Measurements from ENCODE around the gene PYHIN1.

The PYHIN1 gene

GRCh38 chr1:158931055-158931737 lies at the start of gene PYHIN1:
PYHIN1 (plus strand) TSS chr1:158931552; CDS start chr1:158936911, 5,359 bp downstream.
- DNase-seq (ENCODE audit: low read depth in 1 of 2, low spot score in 1 of 2) = no peak

GRCh38 chr1:158893654-158894053 lies 37.7 kb upstream of the PYHIN1 start:
- DNase-seq (ENCODE audit: low read depth in 1 of 2, low spot score in 1 of 2) = no peak

DNA sequence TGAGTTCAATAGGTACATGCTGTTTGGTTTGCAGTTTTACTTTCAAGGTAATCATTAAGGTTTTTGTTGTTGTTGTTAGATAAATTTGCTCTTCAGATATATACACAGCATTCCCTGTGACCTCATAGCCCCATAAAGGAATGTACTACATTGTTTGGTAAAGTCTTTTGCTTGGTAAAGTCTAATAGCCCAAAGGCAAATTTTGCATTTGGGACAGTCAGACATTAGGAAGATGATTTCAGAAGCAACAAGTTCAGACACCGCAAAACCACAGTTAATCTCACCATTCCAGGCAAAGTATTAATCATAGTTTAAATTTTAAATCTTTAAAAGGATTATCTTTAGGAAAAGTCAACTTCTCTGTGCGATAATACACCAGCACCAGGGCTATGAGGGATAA lies 32.6 kb upstream of the PYHIN1 start:
- DNase-seq (ENCODE audit: low read depth in 1 of 2, low spot score in 1 of 2) = no peak

- no peak for DNase-seq (ENCODE audit: low read depth in 1 of 2, low spot score in 1 of 2)
Observed at GRCh38 chr1:158901623-158902022, 29.7 kb upstream of the PYHIN1 start.

GRCh38 chr1:158916085-158916484 lies 15.3 kb upstream of the PYHIN1 start:
- DNase-seq (ENCODE audit: low read depth in 1 of 2, low spot score in 1 of 2) = no peak

GRCh38 chr1:158924677-158925076 lies 6.7 kb upstream of the PYHIN1 start:
- no peak for DNase-seq (ENCODE audit: low read depth in 1 of 2, low spot score in 1 of 2)

GRCh38 chr1:158930504-158930903 lies 848 bp upstream of the PYHIN1 start:
- peak in 1 of 2 donors; percentile 14 for DNase-seq (ENCODE audit: low read depth in 1 of 2, low spot score in 1 of 2)

- no peak for DNase-seq (ENCODE audit: low read depth in 1 of 2, low spot score in 1 of 2)
Observed at GRCh38 chr1:158932171-158932570, 819 bp downstream of the PYHIN1 start.

DNA sequence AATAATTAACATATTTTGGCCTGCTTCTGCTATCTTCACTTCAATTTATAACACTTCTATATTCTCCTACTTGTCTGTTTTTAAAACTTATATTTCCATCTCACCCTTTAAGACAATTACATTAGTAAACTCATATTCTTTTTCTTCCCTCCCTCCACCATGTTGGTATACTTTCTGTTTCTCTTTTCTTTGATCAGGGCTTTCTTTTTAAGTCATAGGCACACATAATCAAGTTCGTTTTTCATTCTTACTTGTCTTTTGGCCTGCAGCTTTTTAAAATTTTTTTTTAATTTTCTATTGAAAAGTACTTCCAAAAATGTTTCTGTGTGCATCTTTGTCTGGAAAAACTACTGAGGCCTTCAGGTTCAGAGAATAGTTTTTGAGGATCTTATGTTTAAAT lies 2.3 kb downstream of the PYHIN1 start:
- DNase-seq (ENCODE audit: low read depth in 1 of 2, low spot score in 1 of 2) = no peak

- no peak for DNase-seq (ENCODE audit: low read depth in 1 of 2, low spot score in 1 of 2)
Observed at GRCh38 chr1:158939180-158939579, 7.8 kb downstream of the PYHIN1 start.

DNA sequence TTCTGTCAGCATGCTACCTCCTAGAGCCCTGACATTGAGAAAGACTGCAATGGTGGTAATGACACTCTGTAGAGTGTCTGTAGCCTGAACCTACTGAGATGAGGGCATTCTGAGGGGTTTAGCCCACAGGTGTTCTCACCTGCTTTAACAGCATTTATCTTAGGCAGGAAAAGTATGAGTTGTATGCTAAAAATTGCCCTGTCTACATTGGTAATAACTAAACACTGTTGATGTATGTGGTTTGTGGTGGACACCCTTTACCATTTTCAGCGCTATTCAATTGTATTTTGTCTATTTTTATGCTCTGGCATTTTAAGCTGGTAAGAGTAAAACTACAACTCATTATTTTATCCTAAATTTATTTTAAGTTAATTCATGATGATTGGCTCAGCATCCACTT lies 10.0 kb downstream of the PYHIN1 start:
- DNase-seq (ENCODE audit: low read depth in 1 of 2, low spot score in 1 of 2) = no peak

DNA sequence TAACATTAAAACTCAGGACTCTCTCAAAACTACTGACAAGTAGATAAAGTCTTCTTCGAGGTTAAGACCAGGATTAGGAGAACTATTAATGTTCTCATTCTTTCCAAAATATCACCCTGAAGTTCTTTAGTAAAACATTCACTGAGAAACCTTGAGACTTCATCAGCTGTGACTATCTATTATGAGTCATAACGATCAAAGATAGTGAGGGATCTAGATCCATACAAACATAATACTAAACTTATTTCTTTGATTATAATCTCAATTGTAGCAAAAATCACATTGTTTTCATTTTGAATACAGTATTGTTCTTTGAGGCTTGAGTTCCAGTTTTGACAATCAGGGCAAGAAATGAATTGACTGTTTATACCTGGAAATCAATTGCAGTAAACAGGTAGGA lies 11.1 kb downstream of the PYHIN1 start:
- DNase-seq (ENCODE audit: low read depth in 1 of 2, low spot score in 1 of 2) = no peak

DNA sequence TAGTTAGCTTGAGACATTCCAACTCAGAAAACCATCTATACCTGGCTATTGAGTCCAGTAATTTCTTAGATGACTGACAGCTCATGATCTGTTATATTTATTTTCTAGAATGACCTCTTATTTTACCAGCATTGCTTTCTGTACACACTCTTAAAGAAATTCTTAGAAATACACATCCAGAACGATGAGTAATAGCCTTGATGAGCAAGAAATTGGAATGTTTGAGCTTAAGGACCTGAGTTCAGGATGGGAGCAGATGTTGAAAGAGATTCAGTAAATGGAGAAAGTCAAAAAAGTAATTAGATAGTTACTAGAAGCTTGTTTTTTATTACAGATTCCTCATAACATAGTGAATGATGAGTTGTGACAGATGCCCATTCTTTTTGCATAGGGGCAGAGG lies 11.7 kb downstream of the PYHIN1 start:
- DNase-seq (ENCODE audit: low read depth in 1 of 2, low spot score in 1 of 2) = no peak

- no peak for DNase-seq (ENCODE audit: low read depth in 1 of 2, low spot score in 1 of 2)
Observed at GRCh38 chr1:158945061-158945460, 13.7 kb downstream of the PYHIN1 start.

GRCh38 chr1:158946785-158947184 lies 15.4 kb downstream of the PYHIN1 start:
- no peak for DNase-seq (ENCODE audit: low read depth in 1 of 2, low spot score in 1 of 2)

- no peak for DNase-seq (ENCODE audit: low read depth in 1 of 2, low spot score in 1 of 2)
Observed at GRCh38 chr1:158951956-158952355, 20.6 kb downstream of the PYHIN1 start.

GRCh38 chr1:158952416-158952815 lies 21.1 kb downstream of the PYHIN1 start:
- no peak for DNase-seq (ENCODE audit: low read depth in 1 of 2, low spot score in 1 of 2)

- no peak for DNase-seq (ENCODE audit: low read depth in 1 of 2, low spot score in 1 of 2)
Observed at GRCh38 chr1:158961178-158961577, 29.8 kb downstream of the PYHIN1 start.

DNA sequence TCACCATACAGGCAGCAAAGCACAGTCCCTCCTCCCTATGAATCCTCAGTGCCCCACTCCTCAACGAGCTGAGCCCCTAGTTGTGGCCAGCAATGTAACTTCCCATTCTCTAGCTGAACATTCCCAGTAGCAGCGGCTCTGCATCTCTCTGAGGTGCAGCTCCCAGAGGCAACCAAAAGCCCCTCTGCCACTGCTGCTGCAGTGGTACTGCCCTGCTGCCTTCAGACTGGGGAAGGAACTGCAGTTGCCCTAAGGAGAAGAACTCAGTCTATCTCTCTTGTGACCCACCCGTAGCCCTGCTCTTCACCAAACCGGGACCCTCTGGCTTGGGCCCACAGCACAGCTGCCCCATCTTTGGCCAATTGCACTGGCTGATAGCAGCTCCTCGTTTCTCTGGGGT lies 31.6 kb downstream of the PYHIN1 start:
- DNase-seq (ENCODE audit: low read depth in 1 of 2, low spot score in 1 of 2) = no peak

DNA sequence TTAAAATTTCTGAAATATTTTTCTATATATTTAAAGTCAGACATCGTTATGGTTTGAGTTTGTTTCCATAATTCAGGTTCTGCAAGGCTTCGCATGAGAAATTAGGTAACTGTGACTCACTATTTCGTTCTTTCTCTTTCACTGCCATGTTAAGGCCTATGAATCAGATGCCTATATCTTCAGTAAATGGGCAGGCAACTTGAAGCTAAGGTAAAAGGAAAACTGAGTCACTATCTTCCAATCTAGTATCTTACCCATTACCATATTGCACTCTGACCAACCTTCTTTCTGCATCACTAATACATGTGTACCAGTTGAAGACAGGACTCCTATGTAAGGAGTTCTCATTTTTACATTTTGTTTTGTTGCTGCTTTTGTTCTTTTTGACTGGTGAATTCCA lies 37.8 kb downstream of the PYHIN1 start:
- DNase-seq (ENCODE audit: low read depth in 1 of 2, low spot score in 1 of 2) = no peak

DNA sequence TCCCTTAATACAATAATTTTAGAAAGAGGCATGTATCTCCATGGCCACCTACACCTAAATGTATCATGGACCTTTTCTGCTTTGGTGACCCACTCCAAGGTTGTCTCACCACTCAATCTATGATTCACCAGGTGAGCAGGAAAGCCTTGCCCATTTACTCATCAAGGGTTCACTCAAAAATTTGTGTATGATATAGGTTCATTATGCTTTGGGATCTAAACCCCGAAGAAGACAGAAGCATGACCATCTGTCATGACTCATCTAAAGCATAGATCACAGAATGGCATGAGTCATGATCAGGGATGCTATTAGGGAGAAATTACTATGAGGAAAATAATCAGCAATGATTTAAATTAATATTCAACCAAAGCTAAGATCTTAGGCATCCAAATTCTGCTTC lies 38.5 kb downstream of the PYHIN1 start:
- no peak for DNase-seq (ENCODE audit: low read depth in 1 of 2, low spot score in 1 of 2)

DNA sequence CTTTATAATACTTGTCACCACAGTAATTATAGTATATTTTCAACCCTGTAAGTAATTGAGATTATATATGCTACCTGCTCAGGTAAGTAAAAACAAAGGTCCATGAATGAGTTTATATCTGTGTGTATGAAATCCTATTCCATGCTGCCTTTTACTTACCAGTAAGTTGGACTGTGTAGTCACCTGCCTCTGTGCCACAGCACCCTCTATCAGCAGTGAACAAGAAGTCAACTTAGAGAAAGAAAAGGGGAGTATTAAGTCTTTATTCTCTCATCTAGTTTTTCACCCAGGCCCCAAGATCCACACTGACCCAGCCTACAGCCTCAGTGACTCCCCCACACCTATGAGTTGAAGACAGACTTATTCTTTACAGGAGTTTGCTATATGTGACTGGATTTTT lies 41.5 kb downstream of the PYHIN1 start:
- no peak for DNase-seq (ENCODE audit: low read depth in 1 of 2, low spot score in 1 of 2)

GRCh38 chr1:158976219-158976618 lies 44.9 kb downstream of the PYHIN1 start:
- no peak for DNase-seq (ENCODE audit: low read depth in 1 of 2, low spot score in 1 of 2)

DNA sequence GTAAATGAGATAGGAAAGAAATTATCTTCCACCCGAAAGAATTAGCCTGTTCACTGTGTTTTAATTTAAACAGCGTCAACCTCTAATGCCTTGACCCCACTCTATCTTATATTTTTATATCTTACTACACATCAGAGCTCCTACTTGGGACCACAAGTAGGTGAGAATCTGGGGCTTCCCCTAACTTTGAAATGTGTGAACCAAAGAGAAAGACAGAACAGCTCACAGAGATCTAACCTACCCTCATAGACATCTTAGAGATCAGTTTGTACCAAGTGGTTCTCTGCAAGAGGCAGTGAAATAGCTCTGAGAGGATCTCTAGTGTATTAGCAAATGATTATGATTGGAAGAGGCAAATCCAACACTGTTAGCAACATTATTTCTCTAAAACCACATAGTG lies 47.4 kb downstream of the PYHIN1 start:
- no peak for DNase-seq (ENCODE audit: low read depth in 1 of 2, low spot score in 1 of 2)

Data from stimulated activated CD4-positive, alpha-beta T cell treated with anti-CD3 and anti-CD28 coated beads, Interleukin-15, amount 100 ng/mL, for 1 hour (primary cell).